Measurements from ENCODE around the gene PRPH. TPM values are rescaled to one million over a fixed set of nuclear protein-coding genes. Genes with fewer than 3 reads are reported as not detected.
"Not testable (repeated sequence)": the region's sequence is repeated elsewhere in the genome, so short reads cannot be mapped to it uniquely, and the experiment has no call there.

Gene PRPH
- total RNA-seq, 1 donor from 2014 or later: 0.64 TPM

DNA sequence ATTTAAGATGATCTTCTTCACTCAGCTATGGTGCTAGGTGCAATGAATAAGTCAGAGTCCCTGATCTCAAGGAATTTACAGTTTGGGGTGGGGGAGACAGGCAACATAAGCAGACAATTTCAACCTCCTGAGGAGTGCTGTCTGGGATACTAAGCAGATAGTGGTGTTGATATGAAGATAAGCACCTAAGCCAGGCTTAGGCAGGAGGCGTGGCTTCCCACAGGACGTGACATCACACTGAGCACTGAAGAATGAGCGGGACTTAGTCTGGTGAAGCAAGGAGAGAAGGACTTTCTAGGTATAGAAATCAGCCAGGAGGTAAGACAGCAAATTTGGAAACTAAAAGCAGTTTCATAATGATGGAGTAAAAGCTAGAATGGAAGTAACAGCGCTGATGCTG lies 6.8 kb downstream of the PRPH start:
- no peak for ATAC-seq

DNA sequence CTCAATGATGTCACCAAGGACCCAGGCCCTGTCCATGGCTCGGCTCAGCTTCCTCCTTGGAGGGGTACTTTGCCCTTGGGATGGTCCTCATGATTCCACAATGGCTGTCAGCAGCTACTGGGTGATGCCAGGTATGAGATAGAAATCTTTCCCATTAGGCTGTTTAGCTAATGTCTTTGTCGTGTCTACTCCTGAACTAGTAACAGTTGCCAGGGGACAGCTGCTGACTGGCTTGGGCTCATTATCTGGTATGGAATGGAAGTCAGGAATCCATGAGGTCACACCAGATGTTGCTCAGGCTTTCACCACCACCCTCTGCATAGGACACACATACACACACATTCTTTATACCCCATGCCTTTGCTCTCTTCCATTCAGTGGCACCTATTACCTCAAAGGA lies 9.2 kb downstream of the PRPH start:
- no peak for ATAC-seq

DNA sequence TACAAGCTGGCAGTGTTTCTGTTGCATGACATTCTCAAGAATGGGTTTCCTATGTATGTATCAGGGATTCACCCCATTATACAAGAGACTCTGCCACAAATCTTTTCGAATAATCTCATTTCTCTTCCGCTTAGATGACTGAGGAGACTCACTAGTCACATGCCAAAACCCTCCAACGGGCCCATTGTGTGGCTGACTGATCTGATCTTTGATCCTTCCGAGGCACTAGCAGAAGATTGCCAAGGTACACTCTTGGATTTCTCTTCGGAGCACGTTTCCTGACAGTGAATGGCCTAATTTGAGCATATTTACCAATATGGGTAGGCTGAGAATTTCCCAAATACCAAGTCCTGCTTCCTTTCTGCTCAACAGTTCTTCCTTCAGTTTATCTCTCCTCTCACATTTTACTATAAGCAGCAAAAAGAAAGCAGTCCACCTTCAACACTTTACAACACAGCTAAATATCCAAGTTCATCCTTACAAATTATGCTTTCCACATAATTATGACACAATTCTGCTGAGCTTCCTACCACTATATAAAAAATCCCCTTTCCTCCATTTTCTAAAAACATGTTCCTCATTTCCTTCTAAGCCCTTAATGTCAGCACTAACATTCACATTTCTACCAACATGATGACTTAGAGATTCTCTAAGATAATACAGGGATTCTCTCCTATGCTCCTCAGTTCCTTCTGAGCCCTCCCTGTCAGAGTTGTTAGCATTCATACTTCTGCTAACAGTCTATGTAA lies 11.0 kb downstream of the PRPH start:
- no peak for ATAC-seq

DNA sequence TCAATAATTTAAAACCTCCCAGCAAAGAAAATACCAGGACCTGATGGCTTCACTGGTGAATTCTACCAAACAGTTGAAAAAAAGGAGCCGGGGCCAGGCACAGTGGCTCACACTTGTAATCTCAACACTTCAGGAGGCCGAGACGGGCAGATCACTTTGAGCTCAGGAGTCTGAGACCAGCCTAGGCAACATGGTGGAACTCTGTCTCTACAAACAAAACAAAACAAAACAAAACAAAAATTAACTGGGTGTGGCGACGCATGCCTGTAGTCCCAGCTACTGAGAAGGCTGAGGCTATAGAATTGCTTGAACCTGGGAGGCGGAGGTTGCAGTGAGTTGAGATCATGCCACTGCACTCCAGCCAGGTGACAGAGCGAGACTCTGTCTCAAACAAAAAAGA lies 14.4 kb downstream of the PRPH start:
- ATAC-seq: no peak

DNA sequence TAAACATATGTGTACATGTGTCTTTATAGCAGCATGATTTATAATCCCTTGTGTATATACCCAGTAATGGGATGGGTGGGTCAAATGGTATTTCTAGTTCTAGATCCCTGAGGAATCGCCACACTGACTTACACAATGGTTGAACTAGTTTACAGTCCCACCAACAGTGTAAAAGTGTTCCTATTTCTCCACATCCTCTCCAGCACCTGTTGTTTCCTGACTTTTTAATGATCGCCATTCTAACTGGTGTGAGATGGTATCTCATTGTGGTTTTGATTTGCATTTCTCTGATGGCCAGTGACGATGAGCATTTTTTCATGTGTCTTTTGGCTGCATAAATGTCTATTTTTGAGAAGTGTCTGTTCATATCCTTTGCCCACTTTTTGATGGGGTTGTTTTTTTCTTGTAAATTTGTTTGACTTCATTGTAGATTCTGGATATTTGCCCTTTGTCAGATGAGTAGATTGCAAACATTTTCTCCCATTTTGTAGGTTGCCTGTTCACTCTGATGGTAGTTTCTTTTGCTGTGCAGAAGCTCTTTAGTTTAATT lies 15.6 kb downstream of the PRPH start:
- not testable (repeated sequence) for ATAC-seq

DNA sequence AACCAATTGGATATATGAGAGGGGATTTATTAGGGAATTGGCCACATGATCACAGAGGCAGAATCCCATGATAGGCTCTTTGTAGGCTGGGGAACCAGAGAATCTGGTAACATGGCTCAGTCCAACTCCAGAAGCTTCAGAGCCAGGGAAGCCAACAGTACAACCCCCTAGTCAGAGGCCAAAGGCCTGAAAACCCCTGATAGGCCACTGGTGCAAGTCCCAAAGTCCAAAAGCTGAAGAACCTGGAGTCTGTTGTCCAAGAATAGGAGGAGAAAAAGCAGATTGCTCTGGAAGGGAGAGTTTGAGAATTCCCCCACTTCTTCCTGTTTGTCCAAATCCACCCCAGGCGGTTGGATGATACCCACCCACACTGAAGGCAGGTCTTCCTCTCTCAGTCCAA lies 19.9 kb downstream of the PRPH start:
- no peak for ATAC-seq

GRCh38 chr12:49317118-49317517 lies 22.2 kb downstream of the PRPH start:
- not testable (repeated sequence) for ATAC-seq

- not testable (repeated sequence) for ATAC-seq
Observed at GRCh38 chr12:49320411-49321103, 25.6 kb downstream of the PRPH start.

GRCh38 chr12:49322367-49322707 lies 27.4 kb downstream of the PRPH start:
- no peak for ATAC-seq

DNA sequence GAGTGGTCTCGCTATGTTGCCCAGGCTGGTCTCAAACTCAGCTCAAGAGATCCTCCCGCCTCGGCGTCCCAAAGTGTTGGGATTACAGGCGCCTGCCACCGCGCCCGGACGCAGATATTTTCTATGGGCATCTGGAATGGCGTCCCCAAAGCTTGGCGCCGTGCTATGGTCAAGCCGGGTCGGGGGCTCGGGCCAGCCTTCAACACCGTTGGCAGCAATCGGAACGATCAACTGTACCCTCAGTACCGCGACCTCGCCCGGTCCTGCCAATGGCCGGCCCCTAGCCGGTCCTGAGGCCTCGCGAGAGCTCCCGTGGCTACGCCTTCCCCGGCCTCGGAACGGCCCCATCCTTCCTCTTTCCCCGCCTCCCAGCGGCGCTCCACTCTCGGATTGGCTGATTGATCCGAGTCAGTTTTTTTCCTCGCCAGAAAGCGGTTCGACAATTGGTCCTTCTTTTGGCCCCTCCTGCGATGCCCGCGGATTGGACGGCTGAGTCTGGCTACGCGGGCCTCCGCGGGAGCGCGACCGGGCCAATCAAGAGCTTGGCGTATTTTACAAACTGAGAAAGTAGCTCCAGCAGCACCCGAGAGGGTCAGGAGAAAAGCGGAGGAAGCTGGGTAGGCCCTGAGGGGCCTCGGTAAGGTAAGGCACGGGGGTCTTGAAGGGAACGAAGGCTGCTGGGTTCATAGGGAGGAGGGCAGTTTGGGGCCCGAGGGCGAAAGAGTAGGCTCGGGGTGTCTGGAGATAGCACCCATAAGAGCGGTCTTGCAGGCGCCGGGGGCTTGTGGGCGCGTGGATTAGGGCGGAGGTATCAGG lies 28.0 kb downstream of the PRPH start, which contains the start of gene TROAP:
TROAP (plus strand) TSS at position 548 of the 816 bp plus-strand sequence. CDS start 354 bp downstream, outside the sequence.
- ATAC-seq: peak; percentile 99

DNA sequence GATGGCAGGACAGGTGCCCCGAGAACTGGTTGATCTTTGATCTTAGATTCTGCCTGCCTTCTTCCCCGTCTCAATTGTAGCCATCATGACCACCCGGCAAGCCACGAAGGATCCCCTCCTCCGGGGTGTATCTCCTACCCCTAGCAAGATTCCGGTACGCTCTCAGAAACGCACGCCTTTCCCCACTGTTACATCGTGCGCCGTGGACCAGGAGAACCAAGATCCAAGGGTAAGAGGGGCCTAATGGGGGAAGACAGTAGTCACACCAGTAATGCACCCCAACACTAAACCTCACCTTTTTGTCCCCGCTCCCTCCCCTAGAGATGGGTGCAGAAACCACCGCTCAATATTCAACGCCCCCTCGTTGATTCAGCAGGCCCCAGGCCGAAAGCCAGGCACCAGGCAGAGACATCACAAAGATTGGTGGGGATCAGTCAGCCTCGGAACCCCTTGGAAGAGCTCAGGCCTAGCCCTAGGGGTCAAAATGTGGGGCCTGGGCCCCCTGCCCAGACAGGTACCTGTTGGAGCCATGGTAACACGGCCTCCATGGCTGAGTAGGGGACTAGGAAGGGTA lies 28.7 kb downstream of the PRPH start:
- no peak for ATAC-seq

DNA sequence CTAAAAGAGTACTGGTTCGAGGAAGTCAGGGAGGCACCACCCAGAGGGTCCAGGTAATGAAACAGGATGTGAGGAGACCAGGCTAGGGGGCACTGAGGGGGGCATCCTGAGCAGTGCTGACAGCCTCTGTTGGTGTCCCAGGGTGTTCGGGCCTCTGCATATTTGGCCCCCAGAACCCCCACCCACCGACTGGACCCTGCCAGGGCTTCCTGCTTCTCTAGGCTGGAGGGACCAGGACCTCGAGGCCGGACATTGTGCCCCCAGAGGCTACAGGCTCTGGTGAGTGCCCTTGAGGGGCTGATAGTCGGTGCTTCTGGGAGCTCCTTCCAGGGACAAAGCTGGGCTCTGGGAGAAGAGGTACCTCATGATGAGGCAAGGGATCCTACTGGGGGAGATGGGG lies 30.7 kb downstream of the PRPH start:
- no peak for ATAC-seq

GRCh38 chr12:49327368-49327767 lies 32.4 kb downstream of the PRPH start:
- no peak for ATAC-seq

DNA sequence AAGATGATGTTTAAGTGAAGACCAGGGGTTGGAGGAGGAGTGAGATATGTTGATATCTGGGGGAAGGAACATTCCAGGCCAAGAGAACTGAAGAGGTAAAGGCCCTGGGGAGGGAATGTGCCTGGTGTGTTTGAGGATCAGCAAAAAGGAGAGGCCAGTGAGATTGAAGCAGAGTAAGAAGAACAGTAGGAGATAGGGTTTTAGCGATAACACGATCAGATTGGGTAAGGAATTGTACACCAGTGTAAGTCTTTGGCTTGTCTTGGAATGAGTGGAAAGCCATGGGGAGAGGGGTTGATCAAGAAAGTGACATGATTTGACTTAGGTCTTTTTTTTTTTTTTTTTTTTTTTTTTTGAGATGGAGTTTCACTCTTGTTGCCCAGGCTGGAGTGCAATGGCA lies 32.9 kb downstream of the PRPH start:
- ATAC-seq: no peak

- no peak for ATAC-seq
Observed at GRCh38 chr12:49328816-49329215, 33.9 kb downstream of the PRPH start.

- no peak for ATAC-seq
Observed at GRCh38 chr12:49330032-49330619, 35.2 kb downstream of the PRPH start.

- ATAC-seq: peak; percentile 12
Observed at GRCh38 chr12:49330631-49331379, 35.9 kb downstream of the PRPH start.

- ATAC-seq: peak; percentile 54
Observed at GRCh38 chr12:49331380-49332222, 36.7 kb downstream of the PRPH start.

DNA sequence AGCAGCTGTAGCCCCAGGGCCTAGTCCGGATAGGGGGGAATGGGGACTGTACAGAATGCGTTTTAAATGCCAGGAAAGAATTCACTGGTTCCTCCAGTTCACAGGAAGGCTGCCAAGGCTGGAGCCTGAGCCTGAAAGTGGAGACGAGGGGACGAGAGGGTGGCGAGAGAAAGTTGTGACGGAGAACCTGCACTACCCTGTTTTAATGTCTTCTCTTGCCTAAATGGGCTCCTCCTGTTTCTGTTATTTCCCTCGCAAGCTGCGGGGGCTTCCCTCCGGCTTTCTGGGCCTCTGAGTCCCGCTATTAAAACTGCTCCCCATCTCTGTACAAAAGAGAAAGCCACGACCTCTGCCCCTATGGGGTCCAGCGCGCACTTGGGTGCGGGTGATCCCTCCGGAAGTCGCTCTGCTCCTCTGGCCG lies 37.5 kb downstream of the PRPH start:
- ATAC-seq: no peak

- no peak for ATAC-seq
Observed at GRCh38 chr12:49332891-49333371, 38.0 kb downstream of the PRPH start.
